MM.1S (cell line): ENCODE data around the gene OTULIN.

Experiments used
- CTCF ChIP-seq: fragments of 300-600 bp; sonication (generic); IDR thresholded peaks from 2 replicates; pipeline ENCODE4 v1.5.1; 2016; ENCODE audit warnings: antibody characterized with exemption, low read length, mixed read lengths
- EZH2 ChIP-seq: fragments of 300-600 bp; sonication (generic); optimal IDR thresholded peaks from 2 replicates; pipeline ENCODE3; 2017; ENCODE audit warnings: low read depth, mild to moderate bottlenecking, antibody characterized with exemption, low read length, mixed read lengths
- EZH2phosphoT487 ChIP-seq: fragments of 300-600 bp; sonication (generic); IDR thresholded peaks from 2 replicates; pipeline ENCODE4 v1.6.1; 2018; ENCODE audit warnings: antibody characterized with exemption, low read length

GRCh38 chr5:14721990-14722656 lies 57.6 kb downstream of the OTULIN start:
- TF ChIP-seq CTCF: no peak
- no peak for TF ChIP-seq EZH2
- no peak for TF ChIP-seq EZH2phosphoT487
